OCI-LY1 (cell line): Measurements from ENCODE around the gene USP8.

Experiments used
- H2AFZ ChIP-seq: fragments of 200-600 bp; sonication (generic), shearing (Covaris generic); 2 replicates; pipeline ENCODE4 v1.6.0; 2014; ENCODE audit warnings: antibody characterized with exemption, mild to moderate bottlenecking, low read length
- H3F3A ChIP-seq: fragments of 200-600 bp; sonication (generic), shearing (Covaris generic); 2 replicates; pipeline ENCODE4 v1.6.0; 2014; ENCODE audit warnings: mild to moderate bottlenecking, antibody characterized with exemption, low read length, moderate library complexity; ENCODE audit not compliant: insufficient read depth
- H3K27ac ChIP-seq: fragments of 200-600 bp; sonication (generic); 2 replicates; pipeline ENCODE4 v1.5.1; 2014; ENCODE audit warnings: low read length, mixed run types, mild to moderate bottlenecking, low read depth; ENCODE audit not compliant: poor library complexity, severe bottlenecking
- H3K27me3 ChIP-seq: fragments of 200-600 bp; sonication (generic); 2 replicates; pipeline ENCODE4 v1.6.0; 2014; ENCODE audit warnings: antibody characterized with exemption, mild to moderate bottlenecking, low read length, moderate library complexity; ENCODE audit not compliant: insufficient read depth
- H3K36me3 ChIP-seq: fragments of 200-600 bp; sonication (generic); 2 replicates; pipeline ENCODE4 v1.6.1; 2014; ENCODE audit warnings: mild to moderate bottlenecking, antibody characterized with exemption, low read length, moderate library complexity, mixed read lengths; ENCODE audit not compliant: insufficient read depth
- H3K4me1 ChIP-seq: fragments of 200-600 bp; sonication (generic); 2 replicates; pipeline ENCODE4 v1.5.1; 2014; ENCODE audit warnings: mild to moderate bottlenecking, low read length, moderate library complexity; ENCODE audit not compliant: insufficient read depth, severe bottlenecking
- H3K4me2 ChIP-seq: fragments of 200-600 bp; sonication (generic), shearing (Covaris generic); 2 replicates; pipeline ENCODE4 v1.6.1; 2014; ENCODE audit warnings: low read length
- H3K4me3 ChIP-seq: fragments of 200-600 bp; sonication (generic); 2 replicates; pipeline ENCODE4 v1.5.1; 2014; ENCODE audit warnings: low read length, low read depth, mild to moderate bottlenecking, mixed read lengths; ENCODE audit not compliant: poor library complexity, severe bottlenecking
- H3K79me2 ChIP-seq: fragments of 200-600 bp; shearing (Covaris generic); 2 replicates; pipeline ENCODE4 v1.6.1; 2016; ENCODE audit warnings: mixed run types, low read length, mixed read lengths; ENCODE audit not compliant: insufficient read depth
- H3K9ac ChIP-seq: fragments of 200-600 bp; sonication (generic), shearing (Covaris generic); 2 replicates; pipeline ENCODE4 v1.6.1; 2014; ENCODE audit warnings: mild to moderate bottlenecking, low read length, mixed read lengths
- H3K9me2 ChIP-seq: fragments of 200-600 bp; sonication (generic), shearing (Covaris generic); 2 replicates; pipeline ENCODE4 v1.6.1; 2014; ENCODE audit warnings: low read depth, mild to moderate bottlenecking, low read length, mixed read lengths
- H3K9me3 ChIP-seq: fragments of 200-600 bp; shearing (Covaris generic); 2 replicates; pipeline ENCODE4 v1.6.1; 2014; ENCODE audit warnings: low read length, mixed read lengths
- H4K20me1 ChIP-seq: fragments of 200-600 bp; sonication (generic), shearing (Covaris generic); 2 replicates; pipeline ENCODE4 v1.6.0; 2016; ENCODE audit warnings: mild to moderate bottlenecking, low read length; ENCODE audit not compliant: insufficient read depth
- EZH2 ChIP-seq: fragments of 200-600 bp; sonication (generic), shearing (Covaris generic); IDR thresholded peaks from 2 replicates; pipeline ENCODE4 v1.8.0; 2017; ENCODE audit warnings: borderline replicate concordance, mixed run types, mild to moderate bottlenecking, antibody characterized with exemption, low read length, moderate library complexity, mixed read lengths
- TF ChIP-seq, protein P1 (sequence below): fragments of 200-600 bp; sonication (generic), shearing (Covaris generic); IDR thresholded peaks from 2 replicates; pipeline ENCODE4 v1.5.1; 2017; ENCODE audit warnings: mild to moderate bottlenecking, antibody characterized with exemption, low read length, moderate library complexity, mixed read lengths

Gene USP8

DNA sequence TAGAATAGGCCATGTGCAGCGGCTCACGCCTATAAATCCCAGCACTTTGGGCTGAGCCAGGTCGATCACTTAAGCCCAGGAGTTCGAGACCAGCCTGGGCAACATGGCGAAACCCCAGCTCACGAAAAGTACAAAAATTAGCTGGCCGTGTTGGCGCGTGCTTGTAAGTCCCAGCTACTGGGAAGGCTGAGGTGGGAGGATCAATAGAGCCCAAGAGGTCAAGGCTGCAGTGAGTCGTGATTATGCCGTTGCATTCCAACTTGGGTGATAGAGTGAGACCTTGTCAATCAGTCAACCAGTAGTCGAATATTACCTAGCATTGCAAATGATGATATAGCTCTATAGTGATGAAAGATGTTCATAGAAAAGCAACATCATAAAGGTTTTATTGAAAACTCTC lies 51.9 kb downstream of the USP8 start:
- no peaks in the 10 kb centered on the region for H3K4me1 ChIP-seq
- no peak overlapping the region for H3K4me2 ChIP-seq
- H3K79me2 ChIP-seq: no peaks in the 10 kb centered on the region
- H3F3A ChIP-seq: no peaks in the 10 kb centered on the region
- no peak overlapping the region for H2AFZ ChIP-seq
- no peaks in the 10 kb centered on the region for H3K9me2 ChIP-seq
- no peak overlapping the region for H3K9ac ChIP-seq
- no peaks in the 10 kb centered on the region for H3K27me3 ChIP-seq
- H3K27ac ChIP-seq: no peak overlapping the region
- no peak overlapping the region for H3K4me3 ChIP-seq
- H3K9me3 ChIP-seq: no peaks in the 10 kb centered on the region
- no peak for TF ChIP-seq EZH2
- TF ChIP-seq, protein P1, sequence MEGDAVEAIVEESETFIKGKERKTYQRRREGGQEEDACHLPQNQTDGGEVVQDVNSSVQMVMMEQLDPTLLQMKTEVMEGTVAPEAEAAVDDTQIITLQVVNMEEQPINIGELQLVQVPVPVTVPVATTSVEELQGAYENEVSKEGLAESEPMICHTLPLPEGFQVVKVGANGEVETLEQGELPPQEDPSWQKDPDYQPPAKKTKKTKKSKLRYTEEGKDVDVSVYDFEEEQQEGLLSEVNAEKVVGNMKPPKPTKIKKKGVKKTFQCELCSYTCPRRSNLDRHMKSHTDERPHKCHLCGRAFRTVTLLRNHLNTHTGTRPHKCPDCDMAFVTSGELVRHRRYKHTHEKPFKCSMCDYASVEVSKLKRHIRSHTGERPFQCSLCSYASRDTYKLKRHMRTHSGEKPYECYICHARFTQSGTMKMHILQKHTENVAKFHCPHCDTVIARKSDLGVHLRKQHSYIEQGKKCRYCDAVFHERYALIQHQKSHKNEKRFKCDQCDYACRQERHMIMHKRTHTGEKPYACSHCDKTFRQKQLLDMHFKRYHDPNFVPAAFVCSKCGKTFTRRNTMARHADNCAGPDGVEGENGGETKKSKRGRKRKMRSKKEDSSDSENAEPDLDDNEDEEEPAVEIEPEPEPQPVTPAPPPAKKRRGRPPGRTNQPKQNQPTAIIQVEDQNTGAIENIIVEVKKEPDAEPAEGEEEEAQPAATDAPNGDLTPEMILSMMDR: no peak
- H3K36me3 ChIP-seq: peaks cover 57% of the 10 kb centered on the region; the same call in 1 of the 2 replicates
- no peaks in the 10 kb centered on the region for H4K20me1 ChIP-seq

DNA sequence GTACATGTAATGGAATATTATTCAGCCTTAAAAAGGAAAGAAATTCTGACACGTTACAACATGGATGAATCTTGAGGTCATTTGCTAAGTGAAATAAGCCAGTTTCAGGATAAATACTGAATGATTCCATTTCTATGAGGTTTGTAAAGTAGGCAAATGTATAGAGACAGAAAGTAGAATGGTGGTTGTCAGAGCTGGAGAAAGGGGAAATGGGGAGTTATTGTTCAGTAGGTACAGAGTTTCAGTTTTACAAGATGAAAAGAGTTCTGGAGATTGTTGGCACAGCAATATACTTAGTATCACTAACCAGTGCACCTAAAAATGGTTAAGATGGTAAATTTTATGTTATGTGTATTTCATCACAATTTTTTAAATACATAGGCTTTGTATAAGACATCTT lies 60.6 kb downstream of the USP8 start:
- Histone ChIP-seq H3K36me3 (peaks cover 54% of the 10 kb centered on the region), H3K9me2 (no peaks in the 10 kb centered on the region), H3F3A (no peaks in the 10 kb centered on the region), H3K4me3 (no peak overlapping the region), H3K4me1 (no peaks in the 10 kb centered on the region), H3K79me2 (no peaks in the 10 kb centered on the region), H3K27ac (no peak overlapping the region), H4K20me1 (no peaks in the 10 kb centered on the region), H3K9me3 (no peaks in the 10 kb centered on the region; the same call in 1 of the 2 replicates), H3K4me2 (no peak overlapping the region), H3K27me3 (no peaks in the 10 kb centered on the region), H3K9ac (no peak overlapping the region), H2AFZ (no peak overlapping the region)
- TF ChIP-seq EZH2: no peak
- TF ChIP-seq, protein P1: no peak

DNA sequence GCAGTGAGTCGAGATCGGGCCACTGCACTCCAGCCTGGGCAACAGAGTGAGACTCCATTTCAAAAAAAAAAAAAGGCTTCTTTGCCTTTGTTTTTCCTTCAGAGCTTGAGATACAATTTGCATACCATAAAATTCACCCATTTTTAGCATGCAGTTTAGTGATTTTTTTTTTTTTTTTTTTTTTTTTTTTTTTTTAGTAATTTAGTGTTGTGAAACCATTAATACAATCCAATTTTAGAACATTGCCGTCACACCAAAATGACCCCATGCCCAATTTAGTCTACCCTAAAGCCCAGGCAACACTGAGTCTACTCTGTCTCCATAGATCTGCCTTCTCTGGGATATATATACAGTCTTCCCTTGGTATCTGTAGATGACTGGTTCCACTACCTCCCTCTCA lies 61.2 kb downstream of the USP8 start:
- no peak overlapping the region for H2AFZ ChIP-seq
- H3K9me2 ChIP-seq: no peaks in the 10 kb centered on the region
- H3K4me3 ChIP-seq: no peak overlapping the region
- no peaks in the 10 kb centered on the region for H3K79me2 ChIP-seq
- H3K4me1 ChIP-seq: no peaks in the 10 kb centered on the region
- no peaks in the 10 kb centered on the region for H4K20me1 ChIP-seq
- no peaks in the 10 kb centered on the region for H3K27me3 ChIP-seq
- H3F3A ChIP-seq: no peaks in the 10 kb centered on the region
- no peak overlapping the region for H3K4me2 ChIP-seq
- H3K9ac ChIP-seq: no peak overlapping the region
- peaks cover 54% of the 10 kb centered on the region for H3K36me3 ChIP-seq
- no peak overlapping the region for H3K27ac ChIP-seq
- no peak for TF ChIP-seq EZH2
- TF ChIP-seq, protein P1: no peak
- H3K9me3 ChIP-seq: no peaks in the 10 kb centered on the region; the same call in 1 of the 2 replicates
